HCT116 (cell line): ENCODE results near the gene TSPAN11. TPM values are rescaled to one million over a fixed set of nuclear protein-coding genes. Genes with fewer than 3 reads are reported as not detected.

Experiments
- ATAC-seq: fragments of 200-7000 bp; cut with Tn5 transposase; 2 replicates; pipeline ENCODE4 v1.9.1; 2020; ENCODE audit warnings: mild to moderate bottlenecking, moderate library complexity
- BruUV-seq: library from RNA; stranded (reverse); fragments of 400-500 nt; replicated peaks from 2 replicates; lab custom pipeline; 2021; lab: Mats Ljungman, UMichigan
- CTCF ChIA-PET: fragments of 300-600 bp; sonication (Branson Sonifier 250); formaldehyde crosslinking; loops from one replicate; lab custom pipeline; 2021; ENCODE audit warnings: antibody characterized with exemption; lab: Charles Lee
- POLR2A ChIA-PET: fragments of 300-600, 350-600 bp; sonication (Branson Sonifier 250); formaldehyde crosslinking; loops from one replicate; lab custom pipeline; 2021; ENCODE audit warnings: antibody characterized with exemption; lab: Charles Lee
- RAD21 ChIA-PET, 2 experiments: fragments of 300-600 bp; sonication (Branson Sonifier 250); formaldehyde crosslinking; loops; one replicate each; lab custom pipeline; 2023; ENCODE audit warnings: low total read pairs in 2 of 2; ENCODE audit not compliant: uncharacterized antibody in 2 of 2, unreplicated experiment in 2 of 2, low non-redundant PET in 1 of 2; lab: Charles Lee
- DNase-seq: peaks from one replicate; pipeline ENCODE4 v3.0.0-alpha.2; 2010; ENCODE audit warnings: low read depth, low spot score
- H2AFZ ChIP-seq: fragments of 200-600 bp; shearing (Covaris generic), sonication (generic); 2 replicates; pipeline ENCODE4 v1.6.1; 2017; ENCODE audit warnings: low read depth, mixed run types, mixed read lengths, antibody characterized with exemption, low read length; ENCODE audit not compliant: poor library complexity, severe bottlenecking
- H3K27ac ChIP-seq: 2 replicates; pipeline ENCODE4 v1.5.1; 2012; ENCODE audit warnings: low read depth, low read length
- H3K27me3 ChIP-seq: fragments of 200-600 bp; sonication (generic); 2 replicates; pipeline ENCODE4 v1.6.1; 2016; ENCODE audit warnings: mixed run types, low read length, mixed read lengths; ENCODE audit not compliant: insufficient read depth
- H3K36me3 ChIP-seq, 2 experiments: fragments of 200-500 bp in 1 of 2; fragments of 200-600 bp in 1 of 2; sonication (Bioruptor generic) in 1 of 2; sonication (generic) in 1 of 2; 2 replicates each; pipeline versions ENCODE4 v1.5.1 to v1.6.1; 2014 to 2016; ENCODE audit warnings: low read length in 2 of 2, inconsistent platforms in 1 of 2, mixed read lengths in 1 of 2, mixed run types in 1 of 2; ENCODE audit not compliant: insufficient read depth in 2 of 2, control insufficient read depth in 1 of 2
- H3K4me1 ChIP-seq, 2 experiments: fragments of 200-600 bp in 1 of 2; sonication (generic) in 1 of 2; 2 replicates each; pipeline versions ENCODE4 v1.5.1 to v1.6.1; 2012 to 2017; ENCODE audit warnings: low read length in 2 of 2, inconsistent platforms in 1 of 2, mild to moderate bottlenecking in 1 of 2, mixed read lengths in 1 of 2, mixed run types in 1 of 2, moderate library complexity in 1 of 2; ENCODE audit not compliant: insufficient read depth in 2 of 2, control insufficient read depth in 1 of 2
- H3K4me2 ChIP-seq: fragments of 200-600 bp; sonication (generic); 2 replicates; pipeline ENCODE4 v1.6.1; 2017; ENCODE audit warnings: mixed run types, low read length, mixed read lengths
- H3K4me3 ChIP-seq, 2 experiments: fragments of 200-600 bp in 1 of 2; sonication (generic) in 1 of 2; replicated peaks in 1 of 2; 2 replicates each; pipeline ENCODE4 v1.5.1; 2011 to 2016; ENCODE audit warnings: low read length in 2 of 2, control low read depth in 1 of 2, low read depth in 1 of 2, mild to moderate bottlenecking in 1 of 2, mixed read lengths in 1 of 2, mixed run types in 1 of 2
- H3K79me2 ChIP-seq: fragments of 200-600 bp; sonication (generic); 2 replicates; pipeline ENCODE4 v1.6.1; 2017; ENCODE audit warnings: mild to moderate bottlenecking, mixed run types, low read length, moderate library complexity, mixed read lengths; ENCODE audit not compliant: insufficient read depth
- H3K9ac ChIP-seq: fragments of 200-600 bp; sonication (generic); 2 replicates; pipeline ENCODE4 v1.6.1; 2016; ENCODE audit warnings: low read length, mixed read lengths
- H3K9me2 ChIP-seq: fragments of 200-600 bp; sonication (generic), shearing (Covaris generic); 2 replicates; pipeline ENCODE4 v1.6.1; 2017; ENCODE audit warnings: mixed run types, mild to moderate bottlenecking, moderate library complexity; ENCODE audit not compliant: insufficient read depth
- H3K9me3 ChIP-seq, 2 experiments: fragments of 200-500 bp in 1 of 2; fragments of 200-600 bp in 1 of 2; sonication (Bioruptor generic) in 1 of 2; sonication (generic) in 1 of 2; 2 replicates each; pipeline ENCODE4 v1.6.1; 2014 to 2017; ENCODE audit warnings: low read length in 2 of 2, mixed read lengths in 2 of 2, inconsistent platforms in 1 of 2, low read depth in 1 of 2, mild to moderate bottlenecking in 1 of 2, mixed run types in 1 of 2, moderate library complexity in 1 of 2; ENCODE audit not compliant: control insufficient read depth in 1 of 2, insufficient read depth in 1 of 2
- H4K20me1 ChIP-seq: fragments of 200-600 bp; sonication (generic), shearing (Covaris generic); 2 replicates; pipeline ENCODE4 v1.6.1; 2017; ENCODE audit warnings: mixed run types, mild to moderate bottlenecking, moderate library complexity; ENCODE audit not compliant: insufficient read depth
- EGR1 ChIP-seq: IDR thresholded peaks from 2 replicates; pipeline ENCODE4 v1.6.1; 2012; ENCODE audit warnings: low read depth
- JUND ChIP-seq: IDR thresholded peaks from 2 replicates; pipeline ENCODE4 v1.6.1; 2012
- POLR2AphosphoS5 ChIP-seq: IDR thresholded peaks from 2 replicates; pipeline ENCODE4 v1.6.1; 2011; ENCODE audit warnings: mild to moderate bottlenecking, low read depth, low read length, moderate library complexity
- intact Hi-C: fragments of 100-400 bp; cut with micrococcal nuclease; formaldehyde crosslinking; loops from 2 replicates; pipeline ENCODE4 v1.10.0; 2022
- total RNA-seq: library from RNA; stranded (reverse); gene quantifications from one replicate; pipeline ENCODE4 v1.2.1, GENCODE V29; 2021; ENCODE audit not compliant: unreplicated experiment
- TF ChIP-seq, protein P1 (sequence below), 3 experiments: fragments of 200-600 bp in 1 of 3; sonication (generic) in 1 of 3; IDR thresholded peaks in 2 of 3; conservative IDR thresholded peaks in 1 of 3; 2 replicates each; pipeline ENCODE4 v1.5.1; 2012 to 2017; ENCODE audit warnings: low read depth in 2 of 3, low read length in 2 of 3, antibody characterized with exemption in 1 of 3, borderline replicate concordance in 1 of 3, control low read depth in 1 of 3, mild to moderate bottlenecking in 1 of 3, mixed read lengths in 1 of 3, mixed run types in 1 of 3, moderate library complexity in 1 of 3; ENCODE audit not compliant: insufficient read depth in 1 of 3

TSPAN11 gene
- total RNA-seq, 1 experiment from 2014 or later: not detected

DNA sequence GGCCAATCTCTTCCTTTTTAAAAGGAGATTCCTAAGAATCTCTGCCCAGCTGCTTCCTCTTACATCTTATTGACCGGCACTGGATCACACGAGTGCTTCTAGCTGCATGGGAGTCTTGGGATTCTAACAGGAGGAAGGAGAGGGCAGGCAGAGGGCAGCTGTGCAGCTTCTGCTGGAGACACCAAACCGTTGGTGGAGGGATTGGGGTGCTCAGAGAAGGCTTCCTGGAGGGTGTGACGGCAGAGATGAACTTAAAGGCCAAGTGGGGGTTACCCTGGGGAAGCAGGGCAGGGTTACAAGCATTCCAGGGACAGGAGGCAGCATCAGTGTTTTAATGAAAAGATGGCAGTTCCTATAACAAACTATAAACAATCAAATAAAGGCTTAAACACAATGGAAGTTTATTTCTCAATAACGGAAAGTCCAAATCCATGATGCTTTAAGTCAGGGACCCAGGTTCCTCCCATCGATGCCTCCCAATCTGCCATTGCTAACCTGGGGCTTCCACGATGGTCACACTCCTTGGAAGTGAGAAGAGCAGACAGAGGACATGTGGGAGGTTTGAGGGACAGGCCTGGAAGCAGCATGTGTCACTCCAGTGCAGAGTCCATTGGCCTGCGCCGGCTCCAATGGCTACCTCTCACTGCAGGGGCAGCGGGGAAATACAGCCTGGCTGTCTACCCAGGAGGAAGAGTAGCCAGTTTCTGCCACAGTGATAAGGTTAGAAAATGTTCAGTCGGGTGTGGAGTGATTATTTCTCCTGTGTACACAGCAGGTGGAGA, 94.0 kb downstream of the TSPAN11 start:
- H3K4me2 ChIP-seq: no peak overlapping the region
- H3K79me2 ChIP-seq: no peaks in the 10 kb centered on the region
- ATAC-seq: no peak
- no peak overlapping the region for H2AFZ ChIP-seq
- H3K9me3 ChIP-seq: no peaks in the 10 kb centered on the region
- DNase-seq: no peak
- no peaks in the 10 kb centered on the region for H3K36me3 ChIP-seq
- no peak overlapping the region for H3K9ac ChIP-seq
- TF ChIP-seq JUND: no peak
- TF ChIP-seq, protein P1, sequence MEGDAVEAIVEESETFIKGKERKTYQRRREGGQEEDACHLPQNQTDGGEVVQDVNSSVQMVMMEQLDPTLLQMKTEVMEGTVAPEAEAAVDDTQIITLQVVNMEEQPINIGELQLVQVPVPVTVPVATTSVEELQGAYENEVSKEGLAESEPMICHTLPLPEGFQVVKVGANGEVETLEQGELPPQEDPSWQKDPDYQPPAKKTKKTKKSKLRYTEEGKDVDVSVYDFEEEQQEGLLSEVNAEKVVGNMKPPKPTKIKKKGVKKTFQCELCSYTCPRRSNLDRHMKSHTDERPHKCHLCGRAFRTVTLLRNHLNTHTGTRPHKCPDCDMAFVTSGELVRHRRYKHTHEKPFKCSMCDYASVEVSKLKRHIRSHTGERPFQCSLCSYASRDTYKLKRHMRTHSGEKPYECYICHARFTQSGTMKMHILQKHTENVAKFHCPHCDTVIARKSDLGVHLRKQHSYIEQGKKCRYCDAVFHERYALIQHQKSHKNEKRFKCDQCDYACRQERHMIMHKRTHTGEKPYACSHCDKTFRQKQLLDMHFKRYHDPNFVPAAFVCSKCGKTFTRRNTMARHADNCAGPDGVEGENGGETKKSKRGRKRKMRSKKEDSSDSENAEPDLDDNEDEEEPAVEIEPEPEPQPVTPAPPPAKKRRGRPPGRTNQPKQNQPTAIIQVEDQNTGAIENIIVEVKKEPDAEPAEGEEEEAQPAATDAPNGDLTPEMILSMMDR (IDR thresholded peaks at IDR 0.05 in 2 of 3, conservative IDR thresholded peaks at IDR 0.05 in 1 of 3; ENCODE audit: borderline replicate concordance in 1 of 3, insufficient read depth in 1 of 3, low read depth in 2 of 3, low read length in 2 of 3): no peak
- no peak overlapping the region for H3K4me3 ChIP-seq
- RAD21 ChIA-PET: no interaction called here
- no peaks in the 10 kb centered on the region for H4K20me1 ChIP-seq
- POLR2A ChIA-PET: no interaction called here
- intact Hi-C loops: no loop called here
- BruUV-seq: no TSS peak
- no peaks in the 10 kb centered on the region for H3K9me2 ChIP-seq
- CTCF ChIA-PET: no interaction called here
- H3K27ac ChIP-seq: no peak overlapping the region
- no peaks in the 10 kb centered on the region for H3K4me1 ChIP-seq
- H3K27me3 ChIP-seq: no peaks in the 10 kb centered on the region

DNA sequence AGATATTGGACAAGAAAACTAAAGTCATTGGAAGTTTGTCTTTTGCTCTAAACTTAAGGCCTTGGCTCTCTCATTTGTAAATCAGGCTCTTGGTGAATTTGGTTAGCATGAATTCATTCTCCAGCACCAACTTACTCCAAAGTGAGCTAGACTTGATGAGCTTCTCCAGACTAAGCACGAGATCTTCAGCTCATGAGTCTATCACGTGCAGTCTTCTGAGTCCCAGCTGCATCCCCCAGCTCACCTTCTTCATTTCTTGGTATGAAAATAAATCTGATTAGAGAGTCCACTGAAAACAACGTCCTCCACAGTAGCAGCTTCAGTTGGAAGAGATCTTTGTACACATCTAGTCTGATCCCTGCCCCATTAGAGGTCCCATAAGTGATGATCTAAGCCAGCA, 94.6 kb downstream of the TSPAN11 start:
- ATAC-seq (no peak), DNase-seq (no peak)
- Histone ChIP-seq H3K4me1 (no peaks in the 10 kb centered on the region), H3K4me2 (no peak overlapping the region), H3K36me3 (no peaks in the 10 kb centered on the region), H3K9me2 (no peaks in the 10 kb centered on the region), H4K20me1 (no peaks in the 10 kb centered on the region), H2AFZ (no peak overlapping the region), H3K27me3 (no peaks in the 10 kb centered on the region), H3K79me2 (no peaks in the 10 kb centered on the region), H3K9me3 (no peaks in the 10 kb centered on the region), H3K9ac (no peak overlapping the region), H3K27ac (no peak overlapping the region), H3K4me3 (no peak overlapping the region)
- POLR2A ChIA-PET: no interaction called here
- no peak for TF ChIP-seq EGR1
- TF ChIP-seq POLR2AphosphoS5: no peak
- intact Hi-C loops: no loop called here
- CTCF ChIA-PET: no interaction called here
- no TSS peak for BruUV-seq
- RAD21 ChIA-PET: no interaction called here
